GM12878 (cell line): ENCODE data around the gene PRRT1. TPM values are rescaled to one million over a fixed set of nuclear protein-coding genes. Genes with fewer than 3 reads are reported as not detected.
A peak's percentile ranks its signal among the peaks of the same experiment; 100 is the strongest.

Experiments
- ASH2L ChIP-seq: fragments of 300-600, 200-600 bp; sonication (generic); IDR thresholded peaks from 2 replicates; pipeline ENCODE4 v1.6.1; 2017; ENCODE audit warnings: low read depth, mild to moderate bottlenecking, borderline replicate concordance
- ATF7 ChIP-seq: fragments of 450-650 bp; IDR thresholded peaks from 2 replicates; pipeline ENCODE4 v1.6.1; 2016; ENCODE audit warnings: low read depth, mild to moderate bottlenecking
- BRCA1 ChIP-seq: IDR thresholded peaks from 2 replicates; pipeline ENCODE4 v1.6.1; 2011; ENCODE audit warnings: low read depth, low read length, improper control_type of control experiment
- CHD1 ChIP-seq: IDR thresholded peaks from 2 replicates; pipeline ENCODE4 v1.6.1; 2012; ENCODE audit warnings: low read depth, low read length, improper control_type of control experiment
- CHD4 ChIP-seq: fragments of 200-600 bp; sonication (generic); IDR thresholded peaks from 2 replicates; pipeline ENCODE4 v1.6.1; 2016; ENCODE audit warnings: mild to moderate bottlenecking
- DPF2 ChIP-seq: fragments of 450-650 bp; IDR thresholded peaks from 2 replicates; pipeline ENCODE4 v1.6.1; 2017; ENCODE audit warnings: mild to moderate bottlenecking
- FOXK2 ChIP-seq: fragments of 450-650 bp; IDR thresholded peaks from 2 replicates; pipeline ENCODE4 v1.6.1; 2017; ENCODE audit warnings: mild to moderate bottlenecking, moderate library complexity
- IKZF1 ChIP-seq: fragments of 450-650 bp; conservative IDR thresholded peaks from 2 replicates; pipeline ENCODE4 v1.6.1; 2017; ENCODE audit warnings: antibody characterized with exemption, mild to moderate bottlenecking
- JUND ChIP-seq: IDR thresholded peaks from 2 replicates; pipeline ENCODE4 v1.6.1; 2012; ENCODE audit warnings: low read depth, mild to moderate bottlenecking, low read length, improper control_type of control experiment, moderate library complexity
- MEF2A ChIP-seq: IDR thresholded peaks from 2 replicates; pipeline ENCODE4 v1.6.1; 2011; ENCODE audit warnings: low read depth, mild to moderate bottlenecking, low read length, moderate library complexity; ENCODE audit not compliant: insufficient read depth
- NFXL1 ChIP-seq: fragments of 450-650 bp; IDR thresholded peaks from 2 replicates; pipeline ENCODE4 v1.6.1; 2017; ENCODE audit warnings: antibody characterized with exemption, mild to moderate bottlenecking, borderline replicate concordance
- NFYB ChIP-seq: IDR thresholded peaks from 2 replicates; pipeline ENCODE4 v1.6.1; 2011; ENCODE audit warnings: low read depth, mild to moderate bottlenecking, low read length, improper control_type of control experiment, moderate library complexity; ENCODE audit not compliant: insufficient read depth
- NR2C2 ChIP-seq: IDR thresholded peaks from 2 replicates; pipeline ENCODE4 v1.6.1; 2011; ENCODE audit warnings: borderline replicate concordance, low read depth; ENCODE audit not compliant: control insufficient read depth, insufficient read length
- POLR2AphosphoS5 ChIP-seq: IDR thresholded peaks from 2 replicates; pipeline ENCODE4 v1.6.1; 2011; ENCODE audit warnings: mild to moderate bottlenecking, low read length, inconsistent platforms
- RAD51 ChIP-seq: fragments of 450-650 bp; IDR thresholded peaks from 2 replicates; pipeline ENCODE4 v1.6.1; 2016; ENCODE audit warnings: moderate library complexity, mild to moderate bottlenecking, inconsistent platforms
- RCOR1 ChIP-seq: conservative IDR thresholded peaks from 2 replicates; pipeline ENCODE4 v1.6.1; 2012; ENCODE audit warnings: low read depth, low read length, improper control_type of control experiment
- RUNX3 ChIP-seq: IDR thresholded peaks from 2 replicates; pipeline ENCODE4 v1.6.1; 2012; ENCODE audit warnings: low read length, inconsistent platforms
- SP1 ChIP-seq: IDR thresholded peaks from one replicate; pipeline ENCODE4 v1.6.1; 2011; ENCODE audit warnings: low read depth, low read length
- SRF ChIP-seq, 2 experiments: IDR thresholded peaks; 2 replicates each; pipeline ENCODE4 v1.6.1; 2011; ENCODE audit warnings: low read depth in 2 of 2, low read length in 2 of 2, mild to moderate bottlenecking in 1 of 2, moderate library complexity in 1 of 2
- USF1 ChIP-seq: IDR thresholded peaks from 2 replicates; pipeline ENCODE4 v1.6.1; 2011; ENCODE audit warnings: borderline replicate concordance, low read depth, mild to moderate bottlenecking, moderate library complexity, mixed read lengths, low read length; ENCODE audit not compliant: insufficient read depth; ENCODE audit errors: extremely low read length
- WRNIP1 ChIP-seq: IDR thresholded peaks from 2 replicates; pipeline ENCODE4 v1.6.1; 2011; ENCODE audit warnings: low read depth, low read length, improper control_type of control experiment, borderline replicate concordance
- YY1 ChIP-seq: IDR thresholded peaks from 2 replicates; pipeline ENCODE4 v1.6.1; 2011; ENCODE audit warnings: low read depth, mild to moderate bottlenecking, low read length
- ZNF384 ChIP-seq: IDR thresholded peaks from 2 replicates; pipeline ENCODE4 v1.6.1; 2012; ENCODE audit warnings: low read depth, mild to moderate bottlenecking, low read length, improper control_type of control experiment, borderline replicate concordance
- ZNF687 ChIP-seq: fragments of 450-650 bp; IDR thresholded peaks from 2 replicates; pipeline ENCODE4 v1.6.1; 2017; ENCODE audit warnings: mild to moderate bottlenecking, moderate library complexity
- ZSCAN29 ChIP-seq: fragments of 450-650 bp; IDR thresholded peaks from 2 replicates; pipeline ENCODE4 v1.6.1; 2017; ENCODE audit warnings: mild to moderate bottlenecking, moderate library complexity
- polyA plus RNA-seq, 11 experiments: library from polyadenylated mRNA; depleted of rRNA in 4 of 11; unstranded in 6 of 11; stranded (reverse) in 5 of 11; fragments of >200 nt; fragmentation: Nextera tagmentation in 4 of 11; fragmentation: Illumina TruSeq in 1 of 11; extraction: Ambion mirVana in 4 of 11; extraction: Trizol in 1 of 11; gene quantifications; 1 replicate in 1 of 11; 2 replicates in 10 of 11; pipeline versions ENCODE4 v1.2.1 to v1.2.3, GENCODE V29; 2011 to 2016; ENCODE audit warnings: inconsistent platforms in 2 of 11, missing spikeins in 2 of 11, low read depth in 1 of 11
- total RNA-seq, 4 experiments: library from RNA; depleted of rRNA in 3 of 4; stranded (reverse); fragments of >200 nt in 3 of 4; fragmentation: Illumina TruSeq in 1 of 4; extraction: Trizol in 1 of 4; gene quantifications; 2 replicates each; pipeline versions ENCODE4 v1.2.1 to v1.2.3, GENCODE V29; 2013 to 2021

The PRRT1 gene
- total and polyA plus RNA-seq, 10 of the 15 experiments (the other 5 are each of a cell fraction or from before 2014, with no cell fraction given) = 0.04 to 0.15 (median 0.10) TPM; not detected in 6

- TF ChIP-seq SRF (IDR thresholded peaks at IDR 0.05; ENCODE audit: low read depth in 2 of 2, low read length in 2 of 2) (no peak), ATF7 (no peak), USF1 (no peak), NFYB (peak; percentile 58; the same call in 1 of the 2 replicates), WRNIP1 (no peak), DPF2 (peak; percentile 94), NR2C2 (no peak), ZSCAN29 (no peak), BRCA1 (no peak), SP1 (peak; percentile 91), IKZF1 (no peak), POLR2AphosphoS5 (peak; percentile 68; the same call in 1 of the 2 replicates), CHD4 (no peak), FOXK2 (no peak), ASH2L (no peak), NFXL1 (no peak), ZNF687 (no peak), JUND (no peak), MEF2A (no peak), RCOR1 (no peak), YY1 (no peak), CHD1 (no peak), ZNF384 (peak; percentile 51; the same call in 1 of the 2 replicates), RAD51 (no peak), RUNX3 (peak; percentile 30; the same call in 1 of the 2 replicates)
Measured at GRCh38 chr6:32175711-32176475, 24.2 kb upstream of the PRRT1 start, which contains the start of gene AGPAT1 (continued).
